Stimulated activated memory B cell treated with anti-CD40 and anti-IgM and Interleukin-4, amounts not matched to agents 10 μg/mL and 1 μg/mL and 100 μg/mL, for 72 hours (primary cell): Measurements from ENCODE around the gene SLC6A6.
"Not testable (repeated sequence)": the region's sequence is repeated elsewhere in the genome, so short reads cannot be mapped to it uniquely, and the experiment has no call there.

Experiments
- ATAC-seq: fragments of 150-1000 bp; cut with Tn5 transposase; 2 replicates; pipeline ENCODE4 v1.10.0; 2021
- H3K27ac Mint-ChIP-seq: one replicate; pipeline ENCODE4 v1.8.0; 2022; ENCODE audit warnings: mild to moderate bottlenecking, mixed read lengths
- H3K27me3 Mint-ChIP-seq: one replicate; pipeline ENCODE4 v1.8.0; 2022; ENCODE audit warnings: mixed read lengths
- H3K36me3 Mint-ChIP-seq: one replicate; pipeline ENCODE4 v1.8.0; 2022; ENCODE audit warnings: mixed read lengths
- H3K4me1 Mint-ChIP-seq: one replicate; pipeline ENCODE4 v1.8.0; 2022; ENCODE audit warnings: mixed read lengths
- H3K4me3 Mint-ChIP-seq: one replicate; pipeline ENCODE4 v1.8.0; 2022; ENCODE audit warnings: mild to moderate bottlenecking, moderate library complexity, mixed read lengths
- H3K9me3 Mint-ChIP-seq: one replicate; pipeline ENCODE4 v1.8.0; 2022; ENCODE audit warnings: mixed read lengths

SLC6A6 gene

GRCh38 chr3:14430706-14431451 lies 28.5 kb downstream of the SLC6A6 start:
- no peaks in the 10 kb centered on the region for H3K9me3 Mint-ChIP-seq
- no peak for ATAC-seq
- H3K36me3 Mint-ChIP-seq, result no peaks in the 10 kb centered on the region
- peak overlapping the region; percentile 69 for H3K4me3 Mint-ChIP-seq
- H3K27ac Mint-ChIP-seq, result peak overlapping the region; percentile 94
- H3K27me3 Mint-ChIP-seq, result no peaks in the 10 kb centered on the region
- H3K4me1 Mint-ChIP-seq, result peaks cover 99% of the 10 kb centered on the region

GRCh38 chr3:14431452-14431916 lies 29.1 kb downstream of the SLC6A6 start:
- peak overlapping the region; percentile 94 for H3K27ac Mint-ChIP-seq
- peaks cover 94% of the 10 kb centered on the region for H3K4me1 Mint-ChIP-seq
- H3K4me3 Mint-ChIP-seq, result peak overlapping the region; percentile 69
- H3K27me3 Mint-ChIP-seq, result no peaks in the 10 kb centered on the region
- peak; percentile 64 for ATAC-seq
- no peaks in the 10 kb centered on the region for H3K36me3 Mint-ChIP-seq
- no peaks in the 10 kb centered on the region for H3K9me3 Mint-ChIP-seq

GRCh38 chr3:14431917-14432834 lies 29.8 kb downstream of the SLC6A6 start:
- H3K36me3 Mint-ChIP-seq, result no peaks in the 10 kb centered on the region
- H3K9me3 Mint-ChIP-seq, result no peaks in the 10 kb centered on the region
- ATAC-seq, result peak; percentile 91
- H3K4me1 Mint-ChIP-seq, result peaks cover 93% of the 10 kb centered on the region
- peak overlapping the region; percentile 69 for H3K4me3 Mint-ChIP-seq
- H3K27me3 Mint-ChIP-seq, result no peaks in the 10 kb centered on the region
- peak overlapping the region; percentile 94 for H3K27ac Mint-ChIP-seq

- ATAC-seq, result no peak
- Mint-ChIP-seq H3K4me1 (peaks cover 86% of the 10 kb centered on the region), H3K27ac (peak overlapping the region; percentile 94), H3K4me3 (peak overlapping the region; percentile 69), H3K27me3 (no peaks in the 10 kb centered on the region), H3K36me3 (no peaks in the 10 kb centered on the region), H3K9me3 (no peaks in the 10 kb centered on the region)
Observed at GRCh38 chr3:14433106-14433505, 30.7 kb downstream of the SLC6A6 start.

GRCh38 chr3:14434126-14434497 lies 31.7 kb downstream of the SLC6A6 start:
- no peaks in the 10 kb centered on the region for H3K27me3 Mint-ChIP-seq
- peaks cover 86% of the 10 kb centered on the region for H3K4me1 Mint-ChIP-seq
- H3K36me3 Mint-ChIP-seq, result no peaks in the 10 kb centered on the region
- H3K4me3 Mint-ChIP-seq, result peak overlapping the region; percentile 44
- H3K27ac Mint-ChIP-seq, result peak overlapping the region; percentile 94
- no peaks in the 10 kb centered on the region for H3K9me3 Mint-ChIP-seq
- ATAC-seq, result no peak

- H3K36me3 Mint-ChIP-seq, result no peaks in the 10 kb centered on the region
- H3K27ac Mint-ChIP-seq, result peak overlapping the region; percentile 94
- no peak for ATAC-seq
- peaks cover 86% of the 10 kb centered on the region for H3K4me1 Mint-ChIP-seq
- H3K9me3 Mint-ChIP-seq, result no peaks in the 10 kb centered on the region
- H3K27me3 Mint-ChIP-seq, result no peaks in the 10 kb centered on the region
- peak overlapping the region; percentile 44 for H3K4me3 Mint-ChIP-seq
Observed at GRCh38 chr3:14434498-14435151, 32.2 kb downstream of the SLC6A6 start.

- H3K27ac Mint-ChIP-seq, result peak overlapping the region; percentile 94
- no peak for ATAC-seq
- no peak overlapping the region for H3K4me3 Mint-ChIP-seq
- no peaks in the 10 kb centered on the region for H3K9me3 Mint-ChIP-seq
- peaks cover 86% of the 10 kb centered on the region for H3K4me1 Mint-ChIP-seq
- H3K36me3 Mint-ChIP-seq, result peaks cover 5% of the 10 kb centered on the region
- H3K27me3 Mint-ChIP-seq, result no peaks in the 10 kb centered on the region
Observed at GRCh38 chr3:14435175-14436014, 33.0 kb downstream of the SLC6A6 start.

- H3K27me3 Mint-ChIP-seq, result no peaks in the 10 kb centered on the region
- no peak overlapping the region for H3K4me3 Mint-ChIP-seq
- peaks cover 6% of the 10 kb centered on the region for H3K36me3 Mint-ChIP-seq
- H3K27ac Mint-ChIP-seq, result peak overlapping the region; percentile 57
- ATAC-seq, result no peak
- peaks cover 87% of the 10 kb centered on the region for H3K4me1 Mint-ChIP-seq
- H3K9me3 Mint-ChIP-seq, result no peaks in the 10 kb centered on the region
Observed at GRCh38 chr3:14436954-14437281, 34.5 kb downstream of the SLC6A6 start.

GRCh38 chr3:14437705-14438104 lies 35.3 kb downstream of the SLC6A6 start:
- H3K27me3 Mint-ChIP-seq, H3K36me3 Mint-ChIP-seq, ATAC-seq, H3K9me3 Mint-ChIP-seq, H3K4me3 Mint-ChIP-seq, H3K27ac Mint-ChIP-seq: not testable (repeated sequence)
- H3K4me1 Mint-ChIP-seq, result peaks cover 79% of the 10 kb centered on the region

GRCh38 chr3:14438262-14438661 lies 35.9 kb downstream of the SLC6A6 start:
- H3K9me3 Mint-ChIP-seq, result no peaks in the 10 kb centered on the region
- peaks cover 73% of the 10 kb centered on the region for H3K4me1 Mint-ChIP-seq
- H3K27ac Mint-ChIP-seq, result peak overlapping the region; percentile 92
- H3K4me3 Mint-ChIP-seq, result no peak overlapping the region
- peaks cover 7% of the 10 kb centered on the region for H3K36me3 Mint-ChIP-seq
- no peak for ATAC-seq
- H3K27me3 Mint-ChIP-seq, result no peaks in the 10 kb centered on the region

GRCh38 chr3:14438929-14439328 lies 36.5 kb downstream of the SLC6A6 start:
- Mint-ChIP-seq H3K27me3 (no peaks in the 10 kb centered on the region), H3K36me3 (peaks cover 13% of the 10 kb centered on the region), H3K4me1 (peaks cover 67% of the 10 kb centered on the region), H3K4me3 (no peak overlapping the region), H3K9me3 (no peaks in the 10 kb centered on the region), H3K27ac (peak overlapping the region; percentile 92)
- ATAC-seq, result no peak

- H3K27ac Mint-ChIP-seq, result peak overlapping the region; percentile 92
- H3K4me3 Mint-ChIP-seq, result peak overlapping the region; percentile 60
- no peaks in the 10 kb centered on the region for H3K27me3 Mint-ChIP-seq
- H3K4me1 Mint-ChIP-seq, result peaks cover 65% of the 10 kb centered on the region
- ATAC-seq, result peak; percentile 56
- no peaks in the 10 kb centered on the region for H3K9me3 Mint-ChIP-seq
- H3K36me3 Mint-ChIP-seq, result peaks cover 20% of the 10 kb centered on the region
Observed at GRCh38 chr3:14439501-14440167, 37.2 kb downstream of the SLC6A6 start.

GRCh38 chr3:14440168-14440518 lies 37.7 kb downstream of the SLC6A6 start:
- Mint-ChIP-seq H3K27me3 (no peaks in the 10 kb centered on the region), H3K4me3 (peak overlapping the region; percentile 60), H3K9me3 (no peaks in the 10 kb centered on the region), H3K27ac (peak overlapping the region; percentile 92), H3K36me3 (peaks cover 26% of the 10 kb centered on the region), H3K4me1 (peaks cover 60% of the 10 kb centered on the region)
- peak; percentile 71 for ATAC-seq

GRCh38 chr3:14440531-14441239 lies 38.3 kb downstream of the SLC6A6 start:
- H3K9me3 Mint-ChIP-seq, result no peaks in the 10 kb centered on the region
- H3K4me3 Mint-ChIP-seq, result peak overlapping the region; percentile 60
- no peaks in the 10 kb centered on the region for H3K27me3 Mint-ChIP-seq
- H3K4me1 Mint-ChIP-seq, result peaks cover 55% of the 10 kb centered on the region
- H3K27ac Mint-ChIP-seq, result peak overlapping the region; percentile 92
- no peak for ATAC-seq
- H3K36me3 Mint-ChIP-seq, result peaks cover 31% of the 10 kb centered on the region
